Left ventricle myocardium inferior (tissue), 1 donor: ENCODE measurements around the gene TAOK3. TPM values are rescaled to one million over a fixed set of nuclear protein-coding genes. Genes with fewer than 3 reads are reported as not detected.

ENCODE experiments used
- DNase-seq: peaks from one replicate; pipeline ENCODE4 v3.0.0-alpha.2; 2020
- H3K27ac ChIP-seq: fragments of 200-600 bp; replicated peaks from 2 replicates; pipeline ENCODE4 v1.8.0; 2021
- H3K27me3 ChIP-seq: fragments of 200-600 bp; 2 replicates; pipeline ENCODE4 v1.8.0; 2021; ENCODE audit warnings: low read depth
- H3K36me3 ChIP-seq: fragments of 200-600 bp; 2 replicates; pipeline ENCODE4 v1.8.0; 2021
- H3K4me1 ChIP-seq: fragments of 200-600 bp; 2 replicates; pipeline ENCODE4 v1.8.0; 2021
- H3K4me3 ChIP-seq: fragments of 200-600 bp; 2 replicates; pipeline ENCODE4 v1.8.0; 2021; ENCODE audit warnings: mild to moderate bottlenecking, moderate library complexity
- H3K9me3 ChIP-seq: fragments of 200-600 bp; replicated peaks from 2 replicates; pipeline ENCODE4 v1.8.0; 2021
- intact Hi-C: fragments of 100-400 bp; cut with micrococcal nuclease; formaldehyde crosslinking; loops from one replicate; pipeline ENCODE4 v1.11.0; 2022
- total RNA-seq: library from RNA; stranded (reverse); fragmentation: NEBNext Ultra II Directional; extraction: Animal tissue kit (Norgen Biotek cat#: 25700); gene quantifications from one replicate; pipeline ENCODE4 v1.2.1, GENCODE V29; 2021
- TF ChIP-seq, protein P1 (sequence below): fragments of 200-600 bp; IDR thresholded peaks from 2 replicates; pipeline ENCODE4 v1.8.0; 2021; ENCODE audit warnings: antibody characterized with exemption, mild to moderate bottlenecking, borderline replicate concordance
- donor health status: DM: no; HTN: yes; CAD: no; lungs with severe emphysema.

The TAOK3 gene
- total RNA-seq, 1 donor from 2014 or later, result 21.4 TPM

DNA sequence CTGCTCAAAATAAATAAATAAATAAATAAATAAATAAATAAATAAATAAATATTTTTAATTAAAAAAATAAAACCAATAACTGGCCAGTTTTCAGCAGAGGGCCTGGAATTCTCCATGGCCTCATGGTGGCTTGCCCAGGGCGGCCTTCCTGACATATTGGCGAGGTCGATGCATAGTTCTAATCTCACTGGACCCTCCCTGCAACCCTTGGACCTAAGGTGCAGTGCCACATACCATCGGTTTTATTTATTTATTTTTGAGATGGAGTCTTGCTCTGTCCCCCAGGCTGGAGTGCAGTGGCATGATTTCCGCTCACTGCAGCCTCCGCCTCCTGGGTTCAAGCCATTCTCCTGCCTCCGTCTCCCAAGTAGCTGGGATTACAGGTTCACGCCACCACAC, 265.0 kb downstream of the TAOK3 start:
- H3K27ac ChIP-seq, result no peak overlapping the region
- H3K36me3 ChIP-seq, result no peaks in the 10 kb centered on the region
- intact Hi-C loops, result no loop called here
- TF ChIP-seq, protein P1, sequence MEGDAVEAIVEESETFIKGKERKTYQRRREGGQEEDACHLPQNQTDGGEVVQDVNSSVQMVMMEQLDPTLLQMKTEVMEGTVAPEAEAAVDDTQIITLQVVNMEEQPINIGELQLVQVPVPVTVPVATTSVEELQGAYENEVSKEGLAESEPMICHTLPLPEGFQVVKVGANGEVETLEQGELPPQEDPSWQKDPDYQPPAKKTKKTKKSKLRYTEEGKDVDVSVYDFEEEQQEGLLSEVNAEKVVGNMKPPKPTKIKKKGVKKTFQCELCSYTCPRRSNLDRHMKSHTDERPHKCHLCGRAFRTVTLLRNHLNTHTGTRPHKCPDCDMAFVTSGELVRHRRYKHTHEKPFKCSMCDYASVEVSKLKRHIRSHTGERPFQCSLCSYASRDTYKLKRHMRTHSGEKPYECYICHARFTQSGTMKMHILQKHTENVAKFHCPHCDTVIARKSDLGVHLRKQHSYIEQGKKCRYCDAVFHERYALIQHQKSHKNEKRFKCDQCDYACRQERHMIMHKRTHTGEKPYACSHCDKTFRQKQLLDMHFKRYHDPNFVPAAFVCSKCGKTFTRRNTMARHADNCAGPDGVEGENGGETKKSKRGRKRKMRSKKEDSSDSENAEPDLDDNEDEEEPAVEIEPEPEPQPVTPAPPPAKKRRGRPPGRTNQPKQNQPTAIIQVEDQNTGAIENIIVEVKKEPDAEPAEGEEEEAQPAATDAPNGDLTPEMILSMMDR, result no peak
- H3K9me3 ChIP-seq, result no peaks in the 10 kb centered on the region
- H3K4me3 ChIP-seq, result no peak overlapping the region
- no peaks in the 10 kb centered on the region for H3K27me3 ChIP-seq
- H3K4me1 ChIP-seq, result peaks cover 22% of the 10 kb centered on the region
- no peak for DNase-seq

DNA sequence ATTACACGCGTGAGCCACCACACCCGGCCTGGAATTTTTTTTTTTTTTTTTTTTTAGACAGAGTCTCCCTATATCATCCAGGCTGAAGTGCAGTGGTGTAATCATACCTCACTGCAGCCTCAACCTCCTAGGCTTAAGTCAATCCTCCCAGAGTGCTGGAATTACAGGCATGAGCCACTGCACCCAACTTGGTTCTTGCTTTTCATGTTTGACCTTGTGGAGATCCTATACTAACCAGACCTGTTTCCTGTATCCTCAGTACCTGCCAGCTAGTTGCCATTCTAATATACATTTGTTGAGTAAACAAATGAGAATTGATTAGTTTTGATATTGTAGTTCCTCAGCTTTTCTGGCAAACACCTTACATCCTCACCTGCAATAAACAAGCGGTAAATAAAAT, 265.7 kb downstream of the TAOK3 start:
- H3K27ac ChIP-seq, result no peak overlapping the region
- no peak overlapping the region for H3K4me3 ChIP-seq
- no peaks in the 10 kb centered on the region for H3K9me3 ChIP-seq
- H3K4me1 ChIP-seq, result peaks cover 29% of the 10 kb centered on the region
- H3K27me3 ChIP-seq, result no peaks in the 10 kb centered on the region
- intact Hi-C loops, result no loop called here
- no peaks in the 10 kb centered on the region for H3K36me3 ChIP-seq
- TF ChIP-seq, protein P1, result no peak
- no peak for DNase-seq

DNA sequence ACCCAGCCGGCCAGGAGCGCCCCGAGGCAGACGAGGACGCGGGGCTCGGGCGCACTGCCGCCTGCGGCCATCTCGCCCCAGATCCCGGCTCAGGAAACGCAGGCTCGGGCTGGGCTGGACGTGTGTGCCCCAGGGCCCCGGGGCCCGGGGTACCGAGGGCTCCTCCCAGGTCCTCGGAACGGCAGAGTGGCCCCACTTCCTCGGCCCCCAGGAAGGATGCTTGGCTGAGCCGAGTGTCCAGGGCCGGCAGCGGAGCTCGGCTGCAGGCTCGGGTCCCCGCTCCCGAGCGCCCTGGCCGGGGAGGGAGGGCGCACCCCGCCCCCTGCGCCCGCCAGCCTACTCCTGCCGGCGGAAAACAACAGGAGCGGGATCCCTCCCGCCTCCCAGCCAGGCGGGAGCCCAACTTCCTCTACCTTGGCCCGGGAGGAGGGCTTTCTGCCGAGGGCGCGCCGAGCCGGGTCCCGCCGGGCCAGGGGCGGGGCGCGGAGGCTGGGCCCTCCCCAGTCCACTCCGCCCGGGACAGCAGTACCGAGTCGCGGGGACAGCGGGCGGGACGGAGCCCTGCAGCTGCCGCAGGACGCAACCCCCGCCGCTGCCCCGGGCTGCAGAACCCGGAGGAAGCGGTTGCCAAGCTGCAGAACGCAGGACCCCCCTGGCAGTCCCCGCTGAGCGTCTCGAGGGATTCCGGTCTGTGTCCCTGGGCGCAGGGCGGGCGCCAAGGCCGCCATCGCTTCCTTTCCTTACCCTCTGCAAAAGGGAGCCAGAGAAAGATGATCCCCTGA, 268.9 kb downstream of the TAOK3 start, which contains the start of gene VSIG10:
VSIG10 (minus strand) TSS at position 411 of the 782 bp plus-strand sequence; CDS start at position 71, 340 bp downstream.
- Histone ChIP-seq H3K36me3 (no peaks in the 10 kb centered on the region), H3K4me1 (peaks cover 31% of the 10 kb centered on the region), H3K27ac (peak within 1 kb of the TSS; percentile 90), H3K4me3 (peak within 1 kb of the TSS; percentile 92), H3K27me3 (no peaks in the 10 kb centered on the region), H3K9me3 (no peaks in the 10 kb centered on the region)
- peak; percentile 77 for DNase-seq
- TF ChIP-seq, protein P1, result peak; percentile 23
- intact Hi-C loops, result no loop called here

DNA sequence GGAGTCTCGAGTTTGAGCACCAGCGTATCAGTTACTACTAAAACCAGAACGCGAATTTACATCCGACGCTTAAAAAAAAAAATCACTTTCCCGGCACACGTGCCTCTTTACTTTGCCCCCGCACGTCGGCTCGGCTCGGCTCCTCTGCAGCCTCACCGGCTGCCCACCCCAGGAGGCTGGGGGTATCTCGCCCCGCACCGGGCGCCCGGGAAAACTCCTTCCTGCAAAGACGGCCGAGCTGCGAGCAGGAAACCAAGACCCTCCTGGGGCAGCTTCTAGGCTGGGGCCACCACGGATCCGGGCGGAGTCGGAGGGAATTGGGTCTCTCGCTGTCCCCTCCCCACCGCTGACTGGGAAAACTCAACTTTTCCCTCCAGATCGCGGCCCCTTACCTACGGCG, 269.5 kb downstream of the TAOK3 start:
- Histone ChIP-seq H3K4me1 (peaks cover 31% of the 10 kb centered on the region), H3K4me3 (peak overlapping the region; percentile 92), H3K27me3 (no peaks in the 10 kb centered on the region), H3K27ac (peak overlapping the region; percentile 90), H3K36me3 (no peaks in the 10 kb centered on the region), H3K9me3 (no peaks in the 10 kb centered on the region)
- TF ChIP-seq, protein P1, result no peak
- intact Hi-C loops, result no loop called here
- DNase-seq, result no peak

DNA sequence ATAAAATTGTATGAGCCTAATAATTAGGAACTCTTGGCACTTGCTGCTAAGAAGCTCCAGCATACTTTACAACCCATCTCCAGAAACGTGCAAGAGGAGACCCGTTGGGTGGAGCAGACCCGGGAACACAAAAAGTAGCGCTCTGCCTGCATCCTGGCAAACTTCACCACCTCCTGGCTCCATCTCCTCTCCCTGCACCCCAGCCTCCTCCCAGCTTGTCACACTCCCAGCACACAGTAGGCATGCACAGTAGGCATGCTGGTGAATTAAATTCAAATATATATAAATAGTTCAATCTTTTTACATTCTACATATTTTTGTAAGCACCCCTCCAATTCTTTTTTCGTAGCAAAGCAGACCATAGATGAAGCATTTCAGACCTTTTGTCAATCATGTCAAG, 270.1 kb downstream of the TAOK3 start:
- TF ChIP-seq, protein P1, result no peak
- Histone ChIP-seq H3K4me1 (peaks cover 31% of the 10 kb centered on the region), H3K27me3 (no peaks in the 10 kb centered on the region), H3K36me3 (no peaks in the 10 kb centered on the region), H3K4me3 (peak overlapping the region; percentile 92), H3K9me3 (no peaks in the 10 kb centered on the region), H3K27ac (peak overlapping the region; percentile 90)
- intact Hi-C loops, result no loop called here
- no peak for DNase-seq
